ENCODE data around the gene PXMP2.

GRCh38 chr12:132719141-132719953 lies 32.0 kb downstream of the PXMP2 start:
- TF ChIP-seq CTCF (IDR thresholded peaks at IDR 0.05; ENCODE audit: low read depth, low read length, missing input control), result no peak
- TF ChIP-seq YY1 (IDR thresholded peaks at IDR 0.05), result no peak
- no peak for TF ChIP-seq ATF3 (IDR thresholded peaks at IDR 0.05)
- TF ChIP-seq JUND (IDR thresholded peaks at IDR 0.05), result no peak
- TF ChIP-seq REST (IDR thresholded peaks at IDR 0.05), result no peak
- TF ChIP-seq RXRA (IDR thresholded peaks at IDR 0.05), result no peak
- TF ChIP-seq TAF1 (conservative IDR thresholded peaks at IDR 0.05), result no peak
- TF ChIP-seq RAD21 (IDR thresholded peaks at IDR 0.05), result no peak
- TF ChIP-seq EGR1 (IDR thresholded peaks at IDR 0.05; ENCODE audit: low read depth in 2 of 2), result no peak
- no peak for TF ChIP-seq MAX (IDR thresholded peaks at IDR 0.05)
- no peak for TF ChIP-seq SP1 (IDR thresholded peaks at IDR 0.05)
- no peak for TF ChIP-seq ZBTB33 (IDR thresholded peaks at IDR 0.05)
- no peak for TF ChIP-seq NR2F2 (IDR thresholded peaks at IDR 0.05)

All from liver (tissue), 3 donors.